Neural crest cell (in vitro differentiated cells): ENCODE data around the gene CHST14. TPM values are rescaled to one million over a fixed set of nuclear protein-coding genes. Genes with fewer than 3 reads are reported as not detected.

Source experiments
- DNase-seq: peaks from one replicate; pipeline ENCODE4 v3.0.0; 2021; ENCODE audit warnings: low read depth, mixed read lengths, low spot score
- H3K27ac Mint-ChIP-seq: one replicate; pipeline ENCODE4 v1.8.0; 2021; ENCODE audit warnings: mild to moderate bottlenecking, mixed read lengths; ENCODE audit not compliant: unreplicated experiment
- H3K27me3 Mint-ChIP-seq: 2 replicates; pipeline ENCODE4 v1.8.0; 2021; ENCODE audit warnings: low read depth, mild to moderate bottlenecking, mixed read lengths
- H3K36me3 Mint-ChIP-seq: 2 replicates; pipeline ENCODE4 v1.8.0; 2021; ENCODE audit warnings: low read depth, mild to moderate bottlenecking, mixed read lengths
- H3K4me1 Mint-ChIP-seq: 2 replicates; pipeline ENCODE4 v1.8.0; 2021; ENCODE audit warnings: mixed read lengths
- H3K4me3 Mint-ChIP-seq: one replicate; pipeline ENCODE4 v1.8.0; 2021; ENCODE audit warnings: mild to moderate bottlenecking, mixed read lengths
- H3K9me3 Mint-ChIP-seq: 2 replicates; pipeline ENCODE4 v1.8.0; 2021; ENCODE audit warnings: mixed read lengths
- CTCF ChIP-seq: fragments of 200-600 bp; sonication (generic); conservative IDR thresholded peaks from 2 replicates; pipeline ENCODE4 v1.5.0; 2021; ENCODE audit warnings: antibody characterized with exemption, mild to moderate bottlenecking
- total RNA-seq: library from RNA; stranded (reverse); gene quantifications from 2 replicates; pipeline ENCODE4 v1.2.1, GENCODE V29; 2021

The CHST14 gene
- total RNA-seq, 1 donor from 2014 or later: 37.1 TPM

GRCh38 chr15:40483919-40484318, 13.1 kb downstream of the CHST14 start:
- no peak overlapping the region for H3K4me3 Mint-ChIP-seq
- H3K4me1 Mint-ChIP-seq: no peaks in the 10 kb centered on the region
- no peak overlapping the region for H3K27ac Mint-ChIP-seq
- TF ChIP-seq CTCF: no peak
- H3K9me3 Mint-ChIP-seq: peaks cover 4% of the 10 kb centered on the region
- peaks cover 9% of the 10 kb centered on the region for H3K27me3 Mint-ChIP-seq
- DNase-seq: no peak
- no peaks in the 10 kb centered on the region for H3K36me3 Mint-ChIP-seq

GRCh38 chr15:40486066-40486770, 15.4 kb downstream of the CHST14 start:
- peaks cover 3% of the 10 kb centered on the region for H3K27me3 Mint-ChIP-seq
- no peaks in the 10 kb centered on the region for H3K9me3 Mint-ChIP-seq
- DNase-seq: no peak
- no peak for TF ChIP-seq CTCF
- H3K4me3 Mint-ChIP-seq: no peak overlapping the region
- H3K27ac Mint-ChIP-seq: no peak overlapping the region
- H3K36me3 Mint-ChIP-seq: no peaks in the 10 kb centered on the region
- no peaks in the 10 kb centered on the region for H3K4me1 Mint-ChIP-seq

DNA sequence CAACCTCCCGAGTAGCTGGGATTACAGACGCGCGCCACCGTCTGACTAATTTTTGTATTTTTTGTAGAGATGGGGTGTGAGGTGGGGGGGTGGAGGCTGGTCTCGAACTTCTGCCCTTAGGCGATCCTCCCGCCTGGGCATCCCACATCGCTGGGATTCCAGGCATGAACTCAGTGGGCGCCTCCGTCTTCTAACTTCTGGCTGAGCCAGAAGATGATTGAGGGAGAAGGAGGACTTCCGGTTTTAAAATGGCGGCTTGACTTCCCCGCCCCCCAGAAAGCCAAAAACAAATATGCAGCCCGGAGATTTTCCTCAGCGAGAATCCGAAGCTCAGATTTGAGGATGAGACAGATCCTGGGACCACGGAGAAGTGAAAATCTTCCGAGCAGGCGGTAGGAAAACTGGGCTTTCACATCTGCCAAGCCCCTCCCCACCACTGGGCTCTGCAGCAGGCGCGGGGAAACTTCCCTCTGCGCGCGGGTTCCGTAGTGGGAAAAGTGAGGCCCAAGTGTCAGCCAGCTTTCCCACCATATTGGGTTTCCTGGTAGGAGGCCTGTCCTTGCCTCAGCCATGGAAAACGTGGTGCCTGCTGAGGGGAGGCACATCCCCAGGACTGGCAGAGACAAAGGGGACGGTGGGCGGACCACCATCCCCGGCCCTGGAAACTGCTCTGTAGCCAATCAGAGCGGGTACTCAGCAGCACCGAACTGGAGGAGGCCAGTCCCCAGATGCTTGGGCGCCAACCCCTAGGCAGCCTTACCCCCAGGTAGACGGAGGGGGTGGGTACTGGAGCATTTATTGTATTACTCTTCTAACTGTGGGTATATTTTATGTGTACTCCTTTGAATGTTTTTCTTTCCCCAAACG, 17.3 kb downstream of the CHST14 start:
- Mint-ChIP-seq H3K4me3 (no peak overlapping the region), H3K27me3 (no peaks in the 10 kb centered on the region), H3K4me1 (no peaks in the 10 kb centered on the region), H3K27ac (no peak overlapping the region), H3K36me3 (no peaks in the 10 kb centered on the region), H3K9me3 (no peaks in the 10 kb centered on the region)
- TF ChIP-seq CTCF: no peak
- no peak for DNase-seq

DNA sequence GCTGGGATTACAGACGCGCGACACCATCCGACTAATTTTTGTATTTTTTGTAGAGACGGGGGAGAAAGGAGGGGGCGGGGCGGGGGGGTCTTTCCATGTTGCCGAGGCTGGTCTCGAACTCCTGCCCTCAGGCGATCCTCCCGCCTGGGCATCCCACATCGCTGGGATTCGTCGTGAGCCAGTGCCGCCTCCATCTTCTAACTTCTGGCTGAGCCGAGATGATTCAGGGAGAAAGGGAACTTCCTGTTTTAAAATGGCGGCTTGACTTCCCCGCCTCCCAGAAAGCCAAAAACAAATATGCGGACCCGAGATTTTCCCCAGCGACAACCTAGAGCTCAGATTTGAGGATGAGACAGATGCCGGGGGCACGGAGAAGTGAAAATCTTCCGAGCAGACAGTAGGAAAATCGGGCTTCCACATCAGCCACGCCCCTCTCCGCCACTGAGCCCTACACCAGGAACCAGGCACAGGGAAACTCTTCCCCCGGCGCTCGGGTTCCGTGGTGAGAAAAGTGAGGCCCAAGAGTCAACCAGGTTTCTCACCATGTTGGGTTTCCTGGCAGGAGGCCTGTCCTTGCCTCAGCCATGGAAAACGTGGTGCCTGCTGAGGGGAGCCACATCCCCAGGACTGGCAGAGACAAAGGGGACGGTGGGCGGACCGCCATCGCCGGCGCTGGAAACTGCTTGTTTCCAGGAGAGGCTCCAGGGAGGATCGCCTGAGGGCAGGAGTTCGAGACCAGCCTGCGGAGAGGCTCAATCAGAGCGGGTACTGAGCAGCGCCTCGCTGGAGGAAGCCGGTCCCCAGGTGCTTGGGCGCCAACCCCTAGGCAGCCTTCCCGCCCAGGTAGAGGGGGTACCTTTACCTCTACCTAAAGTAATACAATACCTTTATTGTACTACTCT, 18.7 kb downstream of the CHST14 start:
- Mint-ChIP-seq H3K36me3 (no peaks in the 10 kb centered on the region), H3K4me1 (peaks cover 13% of the 10 kb centered on the region), H3K9me3 (no peaks in the 10 kb centered on the region), H3K4me3 (no peak overlapping the region), H3K27ac (no peak overlapping the region), H3K27me3 (no peaks in the 10 kb centered on the region)
- TF ChIP-seq CTCF: no peak
- DNase-seq: no peak
